NCI-H460 (cell line): ENCODE data around the gene KREMEN2. TPM values are rescaled to one million over a fixed set of nuclear protein-coding genes. Genes with fewer than 3 reads are reported as not detected.

Source experiments
- small RNA-seq, 2 experiments: library from RNA; depleted of rRNA; stranded (forward); fragments of <200 nt; gene quantifications; one replicate each; pipeline ENCODE3, GENCODE V24; 2014
- total RNA-seq: library from RNA; depleted of rRNA; stranded (reverse); fragments of >200 nt; shearing (Covaris generic); gene quantifications from 2 replicates; pipeline ENCODE4 v1.2.3, GENCODE V29; 2014; rRNA removed

The KREMEN2 gene
- total RNA-seq, 1 experiment from 2014 or later: 1.5 TPM

Small RNA genes within 50 kb of the gene (small RNA-seq; reads per million reads assigned to genes)
- 0 reads per million in 2 experiments for gene LINC00514

Other genes with a start within 250 kb of the KREMEN2 start
- 3.0 and 3.8 TPM in 2 replicates for gene PRSS27, start 244.1 kb upstream of the KREMEN2 start, total RNA-seq
- gene SRRM2, start 211.6 kb upstream of the KREMEN2 start, total RNA-seq: 63.3 and 94.6 TPM in 2 replicates
- gene ELOB, start 187.0 kb upstream of the KREMEN2 start, total RNA-seq: 125 and 162 TPM in 2 replicates
- not detected in 2 replicates for gene PRSS33, start 176.7 kb upstream of the KREMEN2 start, total RNA-seq
- not detected in 2 replicates for gene PRSS41, start 165.8 kb upstream of the KREMEN2 start, total RNA-seq
- gene PRSS21, start 147.0 kb upstream of the KREMEN2 start, total RNA-seq: not detected in 2 replicates
- 13.8 and 18.7 TPM in 2 replicates for gene ZG16B, start 134.0 kb upstream of the KREMEN2 start, total RNA-seq
- not detected in 2 replicates for gene PRSS22, start 106.1 kb upstream of the KREMEN2 start, total RNA-seq
- gene FLYWCH2, start 81.1 kb upstream of the KREMEN2 start, total RNA-seq: 80.1 and 88.9 TPM in 2 replicates
- 26.6 and 29.4 TPM in 2 replicates for gene FLYWCH1, start 52.3 kb upstream of the KREMEN2 start, total RNA-seq
- gene PAQR4, start 5.1 kb downstream of the KREMEN2 start, total RNA-seq: 19.0 and 24.4 TPM in 2 replicates
- gene PKMYT1, start 16.2 kb downstream of the KREMEN2 start, total RNA-seq: 14.8 and 18.9 TPM in 2 replicates
- gene CLDN9, start 48.6 kb downstream of the KREMEN2 start, total RNA-seq: 0.05 and 0.14 TPM in 2 replicates
- gene CLDN6, start 53.9 kb downstream of the KREMEN2 start, total RNA-seq: not detected in 2 replicates
- 249 and 347 TPM in 2 replicates for gene TNFRSF12A, start 56.1 kb downstream of the KREMEN2 start, total RNA-seq
- gene HCFC1R1, start 59.7 kb downstream of the KREMEN2 start, total RNA-seq: 29.3 and 33.4 TPM in 2 replicates
- gene THOC6, start 59.8 kb downstream of the KREMEN2 start, total RNA-seq: 30.3 and 35.2 TPM in 2 replicates
- not detected in 2 replicates for gene BICDL2, start 72.7 kb downstream of the KREMEN2 start, total RNA-seq
- 0.14 and 0.25 TPM in 2 replicates for gene MMP25, start 82.3 kb downstream of the KREMEN2 start, total RNA-seq
- 0.38 and 0.47 TPM in 2 replicates for gene IL32, start 101.4 kb downstream of the KREMEN2 start, total RNA-seq
- gene ZSCAN10, start 135.0 kb downstream of the KREMEN2 start, total RNA-seq: 0.05 and 0.38 TPM in 2 replicates
- 12.0 and 13.5 TPM in 2 replicates for gene ZNF205, start 148.3 kb downstream of the KREMEN2 start, total RNA-seq
- gene ZNF213, start 170.8 kb downstream of the KREMEN2 start, total RNA-seq: 4.5 and 5.0 TPM in 2 replicates
- 0.58 and 0.67 TPM in 2 replicates for gene OR1F1, start 223.9 kb downstream of the KREMEN2 start, total RNA-seq